HCT116 (cell line): ENCODE results near the gene WDPCP. TPM values are rescaled to one million over a fixed set of nuclear protein-coding genes. Genes with fewer than 3 reads are reported as not detected.

ENCODE experiments used
- ATAC-seq: fragments of 200-7000 bp; cut with Tn5 transposase; 2 replicates; pipeline ENCODE4 v1.9.1; 2020; ENCODE audit warnings: mild to moderate bottlenecking, moderate library complexity
- BruUV-seq: library from RNA; stranded (reverse); fragments of 400-500 nt; replicated peaks from 2 replicates; lab custom pipeline; 2021; lab: Mats Ljungman, UMichigan
- CTCF ChIA-PET: fragments of 300-600 bp; sonication (Branson Sonifier 250); formaldehyde crosslinking; loops from one replicate; lab custom pipeline; 2021; ENCODE audit warnings: antibody characterized with exemption; lab: Charles Lee
- POLR2A ChIA-PET: fragments of 300-600, 350-600 bp; sonication (Branson Sonifier 250); formaldehyde crosslinking; loops from one replicate; lab custom pipeline; 2021; ENCODE audit warnings: antibody characterized with exemption; lab: Charles Lee
- RAD21 ChIA-PET, 2 experiments: fragments of 300-600 bp; sonication (Branson Sonifier 250); formaldehyde crosslinking; loops; one replicate each; lab custom pipeline; 2023; ENCODE audit warnings: low total read pairs in 2 of 2; ENCODE audit not compliant: uncharacterized antibody in 2 of 2, unreplicated experiment in 2 of 2, low non-redundant PET in 1 of 2; lab: Charles Lee
- DNase-seq: peaks from one replicate; pipeline ENCODE4 v3.0.0-alpha.2; 2010; ENCODE audit warnings: low read depth, low spot score
- H2AFZ ChIP-seq: fragments of 200-600 bp; shearing (Covaris generic), sonication (generic); 2 replicates; pipeline ENCODE4 v1.6.1; 2017; ENCODE audit warnings: low read depth, mixed run types, mixed read lengths, antibody characterized with exemption, low read length; ENCODE audit not compliant: poor library complexity, severe bottlenecking
- H3K27ac ChIP-seq: 2 replicates; pipeline ENCODE4 v1.5.1; 2012; ENCODE audit warnings: low read depth, low read length
- H3K27me3 ChIP-seq: fragments of 200-600 bp; sonication (generic); 2 replicates; pipeline ENCODE4 v1.6.1; 2016; ENCODE audit warnings: mixed run types, low read length, mixed read lengths; ENCODE audit not compliant: insufficient read depth
- H3K36me3 ChIP-seq, 2 experiments: fragments of 200-500 bp in 1 of 2; fragments of 200-600 bp in 1 of 2; sonication (Bioruptor generic) in 1 of 2; sonication (generic) in 1 of 2; 2 replicates each; pipeline versions ENCODE4 v1.5.1 to v1.6.1; 2014 to 2016; ENCODE audit warnings: low read length in 2 of 2, inconsistent platforms in 1 of 2, mixed read lengths in 1 of 2, mixed run types in 1 of 2; ENCODE audit not compliant: insufficient read depth in 2 of 2, control insufficient read depth in 1 of 2
- H3K4me1 ChIP-seq, 2 experiments: fragments of 200-600 bp in 1 of 2; sonication (generic) in 1 of 2; 2 replicates each; pipeline versions ENCODE4 v1.5.1 to v1.6.1; 2012 to 2017; ENCODE audit warnings: low read length in 2 of 2, inconsistent platforms in 1 of 2, mild to moderate bottlenecking in 1 of 2, mixed read lengths in 1 of 2, mixed run types in 1 of 2, moderate library complexity in 1 of 2; ENCODE audit not compliant: insufficient read depth in 2 of 2, control insufficient read depth in 1 of 2
- H3K4me2 ChIP-seq: fragments of 200-600 bp; sonication (generic); 2 replicates; pipeline ENCODE4 v1.6.1; 2017; ENCODE audit warnings: mixed run types, low read length, mixed read lengths
- H3K4me3 ChIP-seq, 2 experiments: fragments of 200-600 bp in 1 of 2; sonication (generic) in 1 of 2; replicated peaks in 1 of 2; 2 replicates each; pipeline ENCODE4 v1.5.1; 2011 to 2016; ENCODE audit warnings: low read length in 2 of 2, control low read depth in 1 of 2, low read depth in 1 of 2, mild to moderate bottlenecking in 1 of 2, mixed read lengths in 1 of 2, mixed run types in 1 of 2
- H3K79me2 ChIP-seq: fragments of 200-600 bp; sonication (generic); 2 replicates; pipeline ENCODE4 v1.6.1; 2017; ENCODE audit warnings: mild to moderate bottlenecking, mixed run types, low read length, moderate library complexity, mixed read lengths; ENCODE audit not compliant: insufficient read depth
- H3K9ac ChIP-seq: fragments of 200-600 bp; sonication (generic); 2 replicates; pipeline ENCODE4 v1.6.1; 2016; ENCODE audit warnings: low read length, mixed read lengths
- H3K9me2 ChIP-seq: fragments of 200-600 bp; sonication (generic), shearing (Covaris generic); 2 replicates; pipeline ENCODE4 v1.6.1; 2017; ENCODE audit warnings: mixed run types, mild to moderate bottlenecking, moderate library complexity; ENCODE audit not compliant: insufficient read depth
- H3K9me3 ChIP-seq, 2 experiments: fragments of 200-500 bp in 1 of 2; fragments of 200-600 bp in 1 of 2; sonication (Bioruptor generic) in 1 of 2; sonication (generic) in 1 of 2; 2 replicates each; pipeline ENCODE4 v1.6.1; 2014 to 2017; ENCODE audit warnings: low read length in 2 of 2, mixed read lengths in 2 of 2, inconsistent platforms in 1 of 2, low read depth in 1 of 2, mild to moderate bottlenecking in 1 of 2, mixed run types in 1 of 2, moderate library complexity in 1 of 2; ENCODE audit not compliant: control insufficient read depth in 1 of 2, insufficient read depth in 1 of 2
- H4K20me1 ChIP-seq: fragments of 200-600 bp; sonication (generic), shearing (Covaris generic); 2 replicates; pipeline ENCODE4 v1.6.1; 2017; ENCODE audit warnings: mixed run types, mild to moderate bottlenecking, moderate library complexity; ENCODE audit not compliant: insufficient read depth
- ATF3 ChIP-seq: IDR thresholded peaks from 2 replicates; pipeline ENCODE4 v1.6.1; 2012
- CBX3 ChIP-seq: IDR thresholded peaks from 2 replicates; pipeline ENCODE4 v1.6.1; 2012; ENCODE audit warnings: low read depth
- CEBPB ChIP-seq: IDR thresholded peaks from 2 replicates; pipeline ENCODE4 v1.6.1; 2012; ENCODE audit warnings: low read depth
- EGR1 ChIP-seq: IDR thresholded peaks from 2 replicates; pipeline ENCODE4 v1.6.1; 2012; ENCODE audit warnings: low read depth
- ELF1 ChIP-seq: IDR thresholded peaks from 2 replicates; pipeline ENCODE4 v1.6.1; 2012; ENCODE audit warnings: low read depth, borderline replicate concordance
- EZH2 ChIP-seq: fragments of 200-600 bp; sonication (generic); IDR thresholded peaks from 2 replicates; pipeline ENCODE4 v1.6.1; 2017; ENCODE audit warnings: antibody characterized with exemption, mixed run types
- FOSL1 ChIP-seq: IDR thresholded peaks from 2 replicates; pipeline ENCODE4 v1.6.1; 2012; ENCODE audit warnings: low read depth
- JUND ChIP-seq: IDR thresholded peaks from 2 replicates; pipeline ENCODE4 v1.6.1; 2012
- MAX ChIP-seq: IDR thresholded peaks from 2 replicates; pipeline ENCODE4 v1.6.1; 2012
- REST ChIP-seq: IDR thresholded peaks from 2 replicates; pipeline ENCODE4 v1.6.1; 2012; ENCODE audit warnings: low read depth
- SIN3A ChIP-seq: IDR thresholded peaks from 2 replicates; pipeline ENCODE4 v1.6.1; 2012; ENCODE audit warnings: low read depth
- ZBTB33 ChIP-seq: IDR thresholded peaks from 2 replicates; pipeline ENCODE4 v1.6.1; 2011; ENCODE audit warnings: mild to moderate bottlenecking, low read length, moderate library complexity; ENCODE audit not compliant: insufficient replicate concordance; ENCODE audit errors: extremely low read depth
- ZFX ChIP-seq: fragments of 450-650 bp; IDR thresholded peaks from 2 replicates; pipeline ENCODE4 v1.6.1; 2017
- ZNF274 ChIP-seq: fragments of 200-500 bp; sonication (Bioruptor generic); IDR thresholded peaks from 2 replicates; pipeline ENCODE4 v1.6.1; 2014; ENCODE audit warnings: mild to moderate bottlenecking, low read depth, low read length, inconsistent platforms
- intact Hi-C: fragments of 100-400 bp; cut with micrococcal nuclease; formaldehyde crosslinking; loops from 2 replicates; pipeline ENCODE4 v1.10.0; 2022
- total RNA-seq: library from RNA; stranded (reverse); gene quantifications from one replicate; pipeline ENCODE4 v1.2.1, GENCODE V29; 2021; ENCODE audit not compliant: unreplicated experiment

WDPCP gene
- total RNA-seq, 1 experiment from 2014 or later, result 4.1 TPM

GRCh38 chr2:63249161-63249560 is 339.1 kb downstream of the WDPCP start (continued):
- no peak for TF ChIP-seq ZBTB33
- TF ChIP-seq SIN3A, result no peak
- no peak for TF ChIP-seq ZNF274
- TF ChIP-seq EZH2, result no peak
- TF ChIP-seq MAX, result no peak
- TF ChIP-seq ELF1, result no peak

GRCh38 chr2:63242747-63243146 is 345.5 kb downstream of the WDPCP start:
- ATAC-seq (no peak), DNase-seq (no peak)
- TF ChIP-seq REST (no peak), CEBPB (no peak), MAX (no peak), JUND (no peak), EGR1 (no peak), ZBTB33 (no peak), CBX3 (no peak), SIN3A (no peak), ZFX (no peak), FOSL1 (no peak), ATF3 (no peak), ELF1 (no peak), ZNF274 (no peak)
- intact Hi-C loops, result no loop called here
- Histone ChIP-seq H3K4me2 (no peak overlapping the region), H3K27ac (no peak overlapping the region), H3K36me3 (no peaks in the 10 kb centered on the region), H3K79me2 (no peaks in the 10 kb centered on the region), H3K4me1 (no peaks in the 10 kb centered on the region), H3K9me3 (no peaks in the 10 kb centered on the region), H2AFZ (no peak overlapping the region), H3K27me3 (no peaks in the 10 kb centered on the region), H3K9me2 (no peaks in the 10 kb centered on the region), H3K4me3 (no peak overlapping the region), H3K9ac (no peak overlapping the region), H4K20me1 (no peaks in the 10 kb centered on the region)
- POLR2A ChIA-PET, result no interaction called here
- CTCF ChIA-PET, result no interaction called here
- RAD21 ChIA-PET, result no interaction called here
- no TSS peak for BruUV-seq
